Epithelial cell of esophagus (primary cell): ENCODE results near the gene ROM1.
A peak's percentile ranks its signal among the peaks of the same experiment; 100 is the strongest.

Source experiments
- DNase-seq: peaks from one replicate; pipeline ENCODE4 v3.0.0; 2010; ENCODE audit warnings: low read depth
- H3K4me3 ChIP-seq: 2 replicates; pipeline ENCODE4 v1.5.1; 2011; ENCODE audit warnings: mild to moderate bottlenecking, low read length, control low read depth
- TF ChIP-seq, protein P1 (sequence below): IDR thresholded peaks from 2 replicates; pipeline ENCODE4 v1.5.1; 2011; ENCODE audit warnings: low read depth, mild to moderate bottlenecking, low read length, control low read depth, inconsistent platforms; ENCODE audit not compliant: insufficient read depth; ENCODE audit errors: missing control alignments

The ROM1 gene

DNA sequence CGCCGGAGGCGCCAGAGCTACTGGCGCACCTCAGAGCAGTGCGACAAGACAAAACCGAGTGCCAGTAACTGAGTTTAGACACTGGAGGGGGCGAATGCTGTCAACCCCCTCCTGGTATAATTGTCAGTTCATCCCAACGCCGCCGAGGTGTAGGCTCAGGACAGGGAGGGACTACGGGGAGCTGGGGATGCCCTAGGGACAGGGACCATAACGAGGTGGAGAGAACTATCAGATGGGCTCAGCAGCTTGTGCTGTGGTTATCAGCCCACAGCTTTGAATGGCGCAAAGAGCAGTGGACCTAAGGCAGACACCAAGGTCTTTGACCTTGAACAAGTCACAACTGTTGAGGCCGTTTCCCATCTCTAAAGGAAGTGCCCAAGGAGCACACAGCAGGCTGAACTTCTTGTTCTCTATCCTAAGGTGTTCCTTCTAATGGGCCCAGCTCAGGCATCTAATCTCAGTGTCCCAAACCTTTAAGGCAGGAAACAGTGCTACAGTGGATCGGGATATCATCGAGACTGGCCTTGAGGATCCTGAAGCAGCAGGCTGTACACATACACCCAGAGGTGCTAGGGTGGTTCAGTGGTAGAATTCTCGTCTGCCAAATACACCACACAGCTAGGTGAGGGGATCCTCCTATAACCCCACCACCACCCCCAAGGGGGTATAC lies 20.8 kb upstream of the ROM1 start:
- H3K4me3 ChIP-seq = peak overlapping the region; percentile 55
- no peak for DNase-seq
- TF ChIP-seq, protein P1, sequence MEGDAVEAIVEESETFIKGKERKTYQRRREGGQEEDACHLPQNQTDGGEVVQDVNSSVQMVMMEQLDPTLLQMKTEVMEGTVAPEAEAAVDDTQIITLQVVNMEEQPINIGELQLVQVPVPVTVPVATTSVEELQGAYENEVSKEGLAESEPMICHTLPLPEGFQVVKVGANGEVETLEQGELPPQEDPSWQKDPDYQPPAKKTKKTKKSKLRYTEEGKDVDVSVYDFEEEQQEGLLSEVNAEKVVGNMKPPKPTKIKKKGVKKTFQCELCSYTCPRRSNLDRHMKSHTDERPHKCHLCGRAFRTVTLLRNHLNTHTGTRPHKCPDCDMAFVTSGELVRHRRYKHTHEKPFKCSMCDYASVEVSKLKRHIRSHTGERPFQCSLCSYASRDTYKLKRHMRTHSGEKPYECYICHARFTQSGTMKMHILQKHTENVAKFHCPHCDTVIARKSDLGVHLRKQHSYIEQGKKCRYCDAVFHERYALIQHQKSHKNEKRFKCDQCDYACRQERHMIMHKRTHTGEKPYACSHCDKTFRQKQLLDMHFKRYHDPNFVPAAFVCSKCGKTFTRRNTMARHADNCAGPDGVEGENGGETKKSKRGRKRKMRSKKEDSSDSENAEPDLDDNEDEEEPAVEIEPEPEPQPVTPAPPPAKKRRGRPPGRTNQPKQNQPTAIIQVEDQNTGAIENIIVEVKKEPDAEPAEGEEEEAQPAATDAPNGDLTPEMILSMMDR = no peak

DNA sequence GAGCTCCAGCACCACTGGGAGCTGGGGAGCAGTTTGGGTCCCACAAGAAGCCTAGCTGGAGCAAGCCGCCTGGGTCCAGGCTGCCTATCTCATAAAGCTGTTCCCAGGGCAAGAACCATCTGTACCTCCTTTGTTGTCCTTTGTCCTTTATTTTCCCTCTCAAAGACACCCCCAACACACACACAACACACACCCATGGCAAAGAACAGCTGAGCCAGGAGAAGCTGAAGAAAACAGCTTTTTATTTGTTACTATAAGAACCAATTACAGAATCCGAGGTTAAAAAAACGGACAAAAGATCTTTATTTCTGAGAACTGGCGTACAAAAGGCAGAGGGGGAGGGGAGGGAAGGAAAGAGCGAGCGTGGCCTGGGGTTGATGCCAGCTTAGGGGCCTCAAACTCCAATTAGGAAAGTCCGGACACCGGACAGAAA lies 20.1 kb upstream of the ROM1 start:
- no peak overlapping the region for H3K4me3 ChIP-seq
- TF ChIP-seq, protein P1 = no peak
- DNase-seq = no peak

DNA sequence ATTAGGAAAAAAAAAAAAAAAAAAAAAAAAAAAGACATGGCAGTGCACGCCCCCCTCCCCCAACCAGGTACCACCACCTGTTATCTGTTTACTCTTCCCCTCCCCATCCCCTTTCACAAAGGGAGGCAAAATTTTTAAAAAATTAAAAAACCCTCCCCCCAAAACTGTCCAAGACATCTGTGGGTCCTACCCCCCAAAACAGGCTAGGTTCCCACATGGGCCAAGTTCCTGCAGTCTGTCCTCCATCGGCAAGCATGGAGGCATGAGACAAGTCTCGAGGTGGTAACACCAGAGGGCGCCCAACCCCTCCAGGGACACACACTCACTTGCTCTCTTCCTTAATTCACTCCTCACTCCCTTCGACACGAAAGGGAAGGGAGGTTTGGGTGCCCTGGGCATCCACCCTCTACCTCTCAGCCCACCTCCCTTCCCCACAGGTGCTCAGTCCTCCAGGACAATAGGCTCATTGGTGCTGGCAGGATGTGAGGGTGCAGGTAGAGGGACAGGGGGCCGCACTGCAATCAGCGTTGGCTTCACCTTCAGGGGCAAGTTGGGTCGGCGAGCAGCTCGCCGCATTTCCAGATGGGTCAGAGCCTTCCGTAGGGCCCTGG lies 19.5 kb upstream of the ROM1 start:
- TF ChIP-seq, protein P1 = peak; percentile 77
- H3K4me3 ChIP-seq = no peak overlapping the region
- peak; percentile 89 for DNase-seq

DNA sequence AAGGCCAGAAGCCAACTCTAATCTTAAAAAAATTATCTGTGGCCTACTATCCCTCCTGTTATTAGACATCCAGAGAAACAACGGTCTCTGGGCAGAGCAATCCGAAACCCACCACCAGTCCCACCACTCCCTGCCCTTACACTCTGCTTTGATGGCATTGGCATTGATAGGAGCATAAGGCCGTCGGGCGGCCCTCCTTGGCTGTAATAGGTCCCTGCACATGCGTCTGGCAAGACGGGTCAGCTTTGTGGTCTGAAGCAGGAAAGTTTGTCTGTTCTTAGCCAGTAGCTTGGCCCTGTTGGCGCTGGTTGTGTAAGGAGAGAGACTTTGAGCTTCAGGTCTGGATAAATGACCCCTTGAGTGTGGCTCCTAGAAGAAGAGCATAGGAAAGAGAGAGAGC lies 17.9 kb upstream of the ROM1 start:
- no peak overlapping the region for H3K4me3 ChIP-seq
- TF ChIP-seq, protein P1 = no peak
- DNase-seq = no peak

DNA sequence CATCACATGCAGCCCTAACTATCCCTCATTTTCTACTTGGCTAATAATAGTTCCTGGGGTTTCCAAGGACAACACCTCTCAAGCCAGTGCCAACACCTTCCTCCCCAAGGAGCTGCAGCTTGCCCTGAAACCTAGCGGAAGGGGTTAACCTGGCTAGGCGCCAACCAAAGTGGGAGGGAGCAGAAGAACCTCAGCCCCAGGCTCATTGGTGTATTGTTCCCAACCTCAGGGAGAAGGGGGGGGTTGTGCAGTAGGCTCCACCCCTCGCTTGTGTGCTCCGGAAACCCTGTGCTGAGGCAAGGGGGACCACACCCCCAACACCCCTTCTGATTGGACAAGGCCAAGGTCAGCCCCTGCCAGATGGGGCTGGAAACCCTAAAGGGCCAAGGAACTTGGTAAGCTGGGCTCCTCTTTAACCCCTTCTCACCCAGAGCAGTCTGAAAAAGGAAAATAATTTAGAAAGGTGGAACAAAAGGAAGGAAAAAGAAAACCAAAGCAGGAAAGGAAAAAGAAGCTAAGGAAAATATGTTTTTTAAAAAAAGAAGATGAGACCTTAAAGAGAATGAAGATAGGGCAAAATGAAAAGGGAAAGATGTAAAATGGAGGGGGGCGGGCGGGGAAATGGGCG lies 13.9 kb upstream of the ROM1 start:
- peak overlapping the region; percentile 85 for H3K4me3 ChIP-seq
- DNase-seq = peak; percentile 98

DNA sequence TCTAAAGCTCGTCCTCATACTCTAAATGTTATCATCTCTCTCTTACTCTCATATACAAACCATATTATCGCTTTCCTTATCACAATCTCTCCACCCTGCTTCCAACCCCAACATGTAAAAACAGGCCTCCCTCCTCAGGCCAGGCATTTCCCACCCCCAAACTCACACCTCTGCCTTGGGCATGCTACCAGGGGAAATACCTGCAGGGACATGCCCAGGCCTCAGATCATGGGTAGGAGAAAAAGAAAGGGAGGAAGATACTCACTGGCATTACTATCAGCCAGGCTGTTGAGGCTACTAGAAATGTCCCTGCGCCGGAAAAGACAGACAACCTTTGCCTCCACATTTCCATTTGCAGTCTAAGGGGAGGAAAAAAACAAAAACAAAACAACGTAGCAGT lies 13.2 kb upstream of the ROM1 start:
- TF ChIP-seq, protein P1 = no peak
- DNase-seq = peak; percentile 97

More for the DNA sequence above, 13.9 kb upstream of the ROM1 start:
- TF ChIP-seq, protein P1 = no peak

More for the DNA sequence above, 13.2 kb upstream of the ROM1 start:
- H3K4me3 ChIP-seq = peak overlapping the region; percentile 85
